OCI-LY1 (cell line): ENCODE results near the gene ESRRA.

Experiments
- H2AFZ ChIP-seq: fragments of 200-600 bp; sonication (generic), shearing (Covaris generic); 2 replicates; pipeline ENCODE4 v1.6.0; 2014; ENCODE audit warnings: antibody characterized with exemption, mild to moderate bottlenecking, low read length
- H3F3A ChIP-seq: fragments of 200-600 bp; sonication (generic), shearing (Covaris generic); 2 replicates; pipeline ENCODE4 v1.6.0; 2014; ENCODE audit warnings: mild to moderate bottlenecking, antibody characterized with exemption, low read length, moderate library complexity; ENCODE audit not compliant: insufficient read depth
- H3K27ac ChIP-seq: fragments of 200-600 bp; sonication (generic); 2 replicates; pipeline ENCODE4 v1.5.1; 2014; ENCODE audit warnings: low read length, mixed run types, mild to moderate bottlenecking, low read depth; ENCODE audit not compliant: poor library complexity, severe bottlenecking
- H3K27me3 ChIP-seq: fragments of 200-600 bp; sonication (generic); 2 replicates; pipeline ENCODE4 v1.6.0; 2014; ENCODE audit warnings: antibody characterized with exemption, mild to moderate bottlenecking, low read length, moderate library complexity; ENCODE audit not compliant: insufficient read depth
- H3K36me3 ChIP-seq: fragments of 200-600 bp; sonication (generic); 2 replicates; pipeline ENCODE4 v1.6.1; 2014; ENCODE audit warnings: mild to moderate bottlenecking, antibody characterized with exemption, low read length, moderate library complexity, mixed read lengths; ENCODE audit not compliant: insufficient read depth
- H3K4me1 ChIP-seq: fragments of 200-600 bp; sonication (generic); 2 replicates; pipeline ENCODE4 v1.5.1; 2014; ENCODE audit warnings: mild to moderate bottlenecking, low read length, moderate library complexity; ENCODE audit not compliant: insufficient read depth, severe bottlenecking
- H3K4me2 ChIP-seq: fragments of 200-600 bp; sonication (generic), shearing (Covaris generic); 2 replicates; pipeline ENCODE4 v1.6.1; 2014; ENCODE audit warnings: low read length
- H3K4me3 ChIP-seq: fragments of 200-600 bp; sonication (generic); 2 replicates; pipeline ENCODE4 v1.5.1; 2014; ENCODE audit warnings: low read length, low read depth, mild to moderate bottlenecking, mixed read lengths; ENCODE audit not compliant: poor library complexity, severe bottlenecking
- H3K79me2 ChIP-seq: fragments of 200-600 bp; shearing (Covaris generic); 2 replicates; pipeline ENCODE4 v1.6.1; 2016; ENCODE audit warnings: mixed run types, low read length, mixed read lengths; ENCODE audit not compliant: insufficient read depth
- H3K9ac ChIP-seq: fragments of 200-600 bp; sonication (generic), shearing (Covaris generic); 2 replicates; pipeline ENCODE4 v1.6.1; 2014; ENCODE audit warnings: mild to moderate bottlenecking, low read length, mixed read lengths
- H3K9me2 ChIP-seq: fragments of 200-600 bp; sonication (generic), shearing (Covaris generic); 2 replicates; pipeline ENCODE4 v1.6.1; 2014; ENCODE audit warnings: low read depth, mild to moderate bottlenecking, low read length, mixed read lengths
- H3K9me3 ChIP-seq: fragments of 200-600 bp; shearing (Covaris generic); 2 replicates; pipeline ENCODE4 v1.6.1; 2014; ENCODE audit warnings: low read length, mixed read lengths
- H4K20me1 ChIP-seq: fragments of 200-600 bp; sonication (generic), shearing (Covaris generic); 2 replicates; pipeline ENCODE4 v1.6.0; 2016; ENCODE audit warnings: mild to moderate bottlenecking, low read length; ENCODE audit not compliant: insufficient read depth
- CTCF ChIP-seq: fragments of 200-600 bp; sonication (generic), shearing (Covaris generic); IDR thresholded peaks from 2 replicates; pipeline ENCODE4 v1.5.1; 2017; ENCODE audit warnings: mild to moderate bottlenecking, antibody characterized with exemption, low read length, moderate library complexity, mixed read lengths
- EZH2 ChIP-seq: fragments of 200-600 bp; sonication (generic), shearing (Covaris generic); IDR thresholded peaks from 2 replicates; pipeline ENCODE4 v1.8.0; 2017; ENCODE audit warnings: borderline replicate concordance, mixed run types, mild to moderate bottlenecking, antibody characterized with exemption, low read length, moderate library complexity, mixed read lengths

Gene ESRRA

GRCh38 chr11:64330888-64331287, 25.6 kb downstream of the ESRRA start:
- H3K4me2 ChIP-seq: no peak overlapping the region
- H2AFZ ChIP-seq: no peak overlapping the region
- H3K4me3 ChIP-seq: no peak overlapping the region
- no peaks in the 10 kb centered on the region for H3K79me2 ChIP-seq
- TF ChIP-seq CTCF: no peak
- no peak for TF ChIP-seq EZH2
- no peaks in the 10 kb centered on the region for H3K9me2 ChIP-seq
- no peaks in the 10 kb centered on the region for H3F3A ChIP-seq
- peaks cover 17% of the 10 kb centered on the region for H3K4me1 ChIP-seq
- peaks cover 4% of the 10 kb centered on the region; the same call in 1 of the 2 replicates for H3K27me3 ChIP-seq
- H3K36me3 ChIP-seq: no peaks in the 10 kb centered on the region
- H3K9me3 ChIP-seq: no peaks in the 10 kb centered on the region
- H4K20me1 ChIP-seq: no peaks in the 10 kb centered on the region
- no peak overlapping the region for H3K9ac ChIP-seq
- H3K27ac ChIP-seq: no peak overlapping the region

GRCh38 chr11:64331569-64332371, 26.4 kb downstream of the ESRRA start:
- no peak for TF ChIP-seq EZH2
- TF ChIP-seq CTCF: peak; percentile 63
- no peaks in the 10 kb centered on the region for H3K9me3 ChIP-seq
- no peak overlapping the region for H3K27ac ChIP-seq
- H3K9ac ChIP-seq: no peak overlapping the region; the same call in 1 of the 2 replicates
- H3K4me3 ChIP-seq: no peak overlapping the region
- 0 out of 2 replicates have a peak overlapping the region, but pooled peaks have one; percentile 6 for H3K4me2 ChIP-seq
- H3K4me1 ChIP-seq: peaks cover 17% of the 10 kb centered on the region
- H2AFZ ChIP-seq: no peak overlapping the region
- H3K79me2 ChIP-seq: no peaks in the 10 kb centered on the region
- peaks cover 4% of the 10 kb centered on the region; the same call in 1 of the 2 replicates for H3K27me3 ChIP-seq
- H3F3A ChIP-seq: no peaks in the 10 kb centered on the region
- no peaks in the 10 kb centered on the region for H3K36me3 ChIP-seq
- no peaks in the 10 kb centered on the region for H3K9me2 ChIP-seq
- no peaks in the 10 kb centered on the region for H4K20me1 ChIP-seq

GRCh38 chr11:64333556-64333955, 28.2 kb downstream of the ESRRA start:
- no peak overlapping the region for H3K4me3 ChIP-seq
- H3K9ac ChIP-seq: no peak overlapping the region
- no peaks in the 10 kb centered on the region for H4K20me1 ChIP-seq
- no peak overlapping the region for H2AFZ ChIP-seq
- no peaks in the 10 kb centered on the region for H3K27me3 ChIP-seq
- H3K9me3 ChIP-seq: no peaks in the 10 kb centered on the region
- H3K4me1 ChIP-seq: peaks cover 17% of the 10 kb centered on the region
- H3K79me2 ChIP-seq: no peaks in the 10 kb centered on the region
- no peaks in the 10 kb centered on the region for H3F3A ChIP-seq
- TF ChIP-seq CTCF (no peak), EZH2 (no peak)
- no peaks in the 10 kb centered on the region for H3K9me2 ChIP-seq
- no peak overlapping the region for H3K27ac ChIP-seq
- no peak overlapping the region for H3K4me2 ChIP-seq
- peaks cover 9% of the 10 kb centered on the region; the same call in 1 of the 2 replicates for H3K36me3 ChIP-seq
